ENCODE results near the gene PHACTR4. TPM values are rescaled to one million over a fixed set of nuclear protein-coding genes. Genes with fewer than 3 reads are reported as not detected.

Gene PHACTR4
- total and polyA plus RNA-seq, 9 of the 15 experiments (the other 6 are each of a cell fraction or from before 2014, with no cell fraction given), result 6.4 to 43.6 (median 14.2) TPM

DNA sequence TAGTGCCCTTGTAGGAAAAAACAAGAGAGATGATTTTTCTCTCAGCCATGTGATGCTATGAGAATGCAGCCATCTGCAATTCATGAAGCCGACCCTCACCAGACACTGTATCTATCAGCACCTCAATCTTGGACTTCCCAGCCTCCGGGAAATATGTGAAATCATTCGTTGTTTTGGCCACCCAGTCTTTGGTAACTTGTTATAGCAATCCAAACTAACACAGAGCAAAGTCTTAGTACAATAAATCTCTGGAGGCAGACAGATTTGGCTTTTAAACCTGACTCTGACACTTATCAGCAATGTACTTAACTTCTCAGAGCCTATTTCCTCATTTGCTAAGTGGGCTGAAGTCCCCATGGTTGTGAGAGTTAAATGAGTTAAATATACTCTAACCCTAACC lies 45.8 kb upstream of the PHACTR4 start (continued):
- TF ChIP-seq, protein P1, sequence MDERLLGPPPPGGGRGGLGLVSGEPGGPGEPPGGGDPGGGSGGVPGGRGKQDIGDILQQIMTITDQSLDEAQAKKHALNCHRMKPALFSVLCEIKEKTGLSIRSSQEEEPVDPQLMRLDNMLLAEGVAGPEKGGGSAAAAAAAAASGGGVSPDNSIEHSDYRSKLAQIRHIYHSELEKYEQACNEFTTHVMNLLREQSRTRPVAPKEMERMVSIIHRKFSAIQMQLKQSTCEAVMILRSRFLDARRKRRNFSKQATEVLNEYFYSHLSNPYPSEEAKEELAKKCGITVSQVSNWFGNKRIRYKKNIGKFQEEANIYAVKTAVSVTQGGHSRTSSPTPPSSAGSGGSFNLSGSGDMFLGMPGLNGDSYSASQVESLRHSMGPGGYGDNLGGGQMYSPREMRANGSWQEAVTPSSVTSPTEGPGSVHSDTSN (CRISPR knock-in tag; IDR thresholded peaks at IDR 0.05; ENCODE audit: low read depth), result no peak
- TF ChIP-seq, protein P1 (tag; conservative IDR thresholded peaks at IDR 0.05; ENCODE audit: low read depth), result peak; percentile 89
- TF ChIP-seq FOXJ2 (tag; IDR thresholded peaks at IDR 0.05), result no peak
- no peak for TF ChIP-seq SAFB2 (IDR thresholded peaks at IDR 0.05; ENCODE audit: borderline replicate concordance, low read depth, low read length, severe bottlenecking)
- no peak for TF ChIP-seq PHB (CRISPR knock-in tag; IDR thresholded peaks at IDR 0.05)
- TF ChIP-seq FOS (IDR thresholded peaks at IDR 0.05; ENCODE audit: extremely low read depth, insufficient read length), result no peak
- no peak for TF ChIP-seq TARDBP (IDR thresholded peaks at IDR 0.05)
- no peak for TF ChIP-seq XRCC5 (IDR thresholded peaks at IDR 0.05; ENCODE audit: low read depth, low read length)
- TF ChIP-seq POLR2AphosphoS5 (IDR thresholded peaks at IDR 0.05; ENCODE audit: control insufficient read depth, insufficient read depth, low read depth, low read length), result no peak
- no peak for TF ChIP-seq SNRNP70 (optimal IDR thresholded peaks at IDR 0.05; ENCODE audit: low read depth, low read length)
- no peak for TF ChIP-seq SMC3 (conservative IDR thresholded peaks at IDR 0.05; ENCODE audit: insufficient read depth, low read depth, low read length)
- TF ChIP-seq BMI1 (IDR thresholded peaks at IDR 0.05; ENCODE audit: low read length), result no peak
- TF ChIP-seq, protein P2, sequence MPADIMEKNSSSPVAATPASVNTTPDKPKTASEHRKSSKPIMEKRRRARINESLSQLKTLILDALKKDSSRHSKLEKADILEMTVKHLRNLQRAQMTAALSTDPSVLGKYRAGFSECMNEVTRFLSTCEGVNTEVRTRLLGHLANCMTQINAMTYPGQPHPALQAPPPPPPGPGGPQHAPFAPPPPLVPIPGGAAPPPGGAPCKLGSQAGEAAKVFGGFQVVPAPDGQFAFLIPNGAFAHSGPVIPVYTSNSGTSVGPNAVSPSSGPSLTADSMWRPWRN (IDR thresholded peaks at IDR 0.05; ENCODE audit: low read depth), result no peak
- no peak for TF ChIP-seq MBD2 (IDR thresholded peaks at IDR 0.05; ENCODE audit: borderline replicate concordance, low read depth)
- TF ChIP-seq CC2D1A (IDR thresholded peaks at IDR 0.05), result no peak
- TF ChIP-seq ZNF780A (CRISPR knock-in tag; IDR thresholded peaks at IDR 0.05), result no peak
- TF ChIP-seq, protein P3, sequence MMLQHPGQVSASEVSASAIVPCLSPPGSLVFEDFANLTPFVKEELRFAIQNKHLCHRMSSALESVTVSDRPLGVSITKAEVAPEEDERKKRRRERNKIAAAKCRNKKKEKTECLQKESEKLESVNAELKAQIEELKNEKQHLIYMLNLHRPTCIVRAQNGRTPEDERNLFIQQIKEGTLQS (IDR thresholded peaks at IDR 0.05), result no peak
- TF ChIP-seq, protein P3 (CRISPR knock-in tag; conservative IDR thresholded peaks at IDR 0.05), result no peak
- TF ChIP-seq ZNF79 (CRISPR knock-in tag; IDR thresholded peaks at IDR 0.05; ENCODE audit: low read depth), result no peak
- no peak for TF ChIP-seq NFIX (CRISPR knock-in tag; IDR thresholded peaks at IDR 0.05; ENCODE audit: low read depth)
- no peak for TF ChIP-seq ZNF507 (tag; conservative IDR thresholded peaks at IDR 0.05)
- TF ChIP-seq, protein P4, sequence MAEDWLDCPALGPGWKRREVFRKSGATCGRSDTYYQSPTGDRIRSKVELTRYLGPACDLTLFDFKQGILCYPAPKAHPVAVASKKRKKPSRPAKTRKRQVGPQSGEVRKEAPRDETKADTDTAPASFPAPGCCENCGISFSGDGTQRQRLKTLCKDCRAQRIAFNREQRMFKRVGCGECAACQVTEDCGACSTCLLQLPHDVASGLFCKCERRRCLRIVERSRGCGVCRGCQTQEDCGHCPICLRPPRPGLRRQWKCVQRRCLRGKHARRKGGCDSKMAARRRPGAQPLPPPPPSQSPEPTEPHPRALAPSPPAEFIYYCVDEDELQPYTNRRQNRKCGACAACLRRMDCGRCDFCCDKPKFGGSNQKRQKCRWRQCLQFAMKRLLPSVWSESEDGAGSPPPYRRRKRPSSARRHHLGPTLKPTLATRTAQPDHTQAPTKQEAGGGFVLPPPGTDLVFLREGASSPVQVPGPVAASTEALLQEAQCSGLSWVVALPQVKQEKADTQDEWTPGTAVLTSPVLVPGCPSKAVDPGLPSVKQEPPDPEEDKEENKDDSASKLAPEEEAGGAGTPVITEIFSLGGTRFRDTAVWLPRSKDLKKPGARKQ (CRISPR knock-in tag; IDR thresholded peaks at IDR 0.05), result no peak
- TF ChIP-seq ZNF764 (CRISPR knock-in tag; IDR thresholded peaks at IDR 0.05; ENCODE audit: low read depth), result no peak

Data from K562 (cell line).